Activated naive CD4-positive, alpha-beta T cell treated with Interleukin-2 at 50 U/mL for 16 hours (primary cell): Measurements from ENCODE around the gene CHAT.

Experiments used
- DNase-seq: peaks from one replicate; pipeline ENCODE4 v3.0.0-alpha.2; 2020

Gene CHAT

GRCh38 chr10:49597426-49598163 is 16.2 kb upstream of the CHAT start:
- no peak for DNase-seq

- no peak for DNase-seq
Measured at GRCh38 chr10:49598164-49598856, 15.5 kb upstream of the CHAT start.

DNA sequence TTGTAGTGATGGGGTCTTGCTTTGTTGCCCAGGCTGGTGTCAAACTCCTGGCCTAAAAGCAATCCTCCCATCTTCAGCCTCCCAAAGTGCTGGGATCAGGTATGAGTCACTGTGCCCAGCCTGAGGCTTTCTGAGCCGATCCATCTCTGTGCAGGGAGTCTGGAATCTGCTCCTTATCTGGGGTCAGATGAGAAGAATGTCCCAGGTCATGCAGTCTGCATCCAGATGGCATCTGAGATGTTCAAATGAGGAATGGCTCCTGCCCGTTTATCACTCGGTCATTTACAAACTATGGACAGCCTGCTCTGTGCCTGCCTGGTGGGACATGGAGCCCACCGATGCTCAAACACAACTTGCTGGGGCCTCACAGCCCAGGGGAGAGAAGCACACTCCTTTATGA is 14.9 kb upstream of the CHAT start:
- no peak for DNase-seq

DNA sequence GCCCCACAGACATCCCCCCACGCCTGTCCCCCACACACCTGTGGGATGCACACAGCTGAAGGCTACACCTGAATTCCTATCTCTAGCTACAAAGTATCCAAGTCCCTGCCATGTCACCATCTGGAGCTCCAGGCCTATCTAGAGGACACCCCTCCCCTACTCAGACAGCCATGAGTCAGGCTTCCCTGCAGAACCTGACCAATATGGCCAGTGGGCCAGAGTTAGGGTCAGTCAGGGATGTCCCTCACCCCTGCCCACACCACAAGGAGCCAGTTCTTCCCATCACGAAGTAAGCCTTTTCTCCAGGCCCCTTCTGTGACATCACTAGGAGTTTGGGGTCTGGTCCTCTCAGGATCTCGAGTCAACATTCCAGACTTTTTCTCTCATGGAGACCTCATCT is 14.3 kb upstream of the CHAT start:
- no peak for DNase-seq

- DNase-seq: no peak
Measured at GRCh38 chr10:49600046-49600445, 13.8 kb upstream of the CHAT start.

- DNase-seq: no peak
Measured at GRCh38 chr10:49600781-49601400, 12.9 kb upstream of the CHAT start.

- DNase-seq: no peak
Measured at GRCh38 chr10:49601857-49602256, 12.0 kb upstream of the CHAT start.

DNA sequence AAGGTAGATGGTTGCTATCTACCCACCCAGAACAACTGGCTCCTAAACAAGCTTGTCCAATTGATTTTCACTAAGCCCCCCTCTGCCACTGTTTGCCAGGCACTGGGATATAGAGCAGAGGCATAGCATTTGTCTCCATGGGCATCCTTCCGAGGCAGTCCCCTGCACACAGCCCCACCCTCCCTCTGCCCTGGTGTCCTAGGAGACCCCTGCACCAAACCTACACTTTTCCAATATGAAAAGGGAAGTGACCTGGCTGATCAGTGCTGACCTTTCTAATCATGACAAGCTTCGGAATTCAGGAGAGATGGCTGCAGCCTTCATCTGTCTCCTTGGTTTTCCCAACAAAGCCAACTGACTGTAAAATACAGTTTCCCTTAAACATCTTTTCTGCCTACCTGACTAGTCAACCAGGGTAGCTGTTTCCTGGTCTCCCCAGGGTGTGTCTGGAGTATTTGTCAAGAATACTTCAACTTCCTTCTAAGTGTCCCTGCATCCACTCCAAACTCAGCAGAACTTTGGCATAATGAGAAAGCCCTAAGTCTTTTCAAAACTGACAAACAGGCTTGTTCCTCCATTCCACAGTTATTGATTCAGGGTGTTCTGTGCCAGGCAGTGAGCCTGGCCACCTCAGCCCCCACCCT is 11.3 kb upstream of the CHAT start:
- DNase-seq: no peak

DNA sequence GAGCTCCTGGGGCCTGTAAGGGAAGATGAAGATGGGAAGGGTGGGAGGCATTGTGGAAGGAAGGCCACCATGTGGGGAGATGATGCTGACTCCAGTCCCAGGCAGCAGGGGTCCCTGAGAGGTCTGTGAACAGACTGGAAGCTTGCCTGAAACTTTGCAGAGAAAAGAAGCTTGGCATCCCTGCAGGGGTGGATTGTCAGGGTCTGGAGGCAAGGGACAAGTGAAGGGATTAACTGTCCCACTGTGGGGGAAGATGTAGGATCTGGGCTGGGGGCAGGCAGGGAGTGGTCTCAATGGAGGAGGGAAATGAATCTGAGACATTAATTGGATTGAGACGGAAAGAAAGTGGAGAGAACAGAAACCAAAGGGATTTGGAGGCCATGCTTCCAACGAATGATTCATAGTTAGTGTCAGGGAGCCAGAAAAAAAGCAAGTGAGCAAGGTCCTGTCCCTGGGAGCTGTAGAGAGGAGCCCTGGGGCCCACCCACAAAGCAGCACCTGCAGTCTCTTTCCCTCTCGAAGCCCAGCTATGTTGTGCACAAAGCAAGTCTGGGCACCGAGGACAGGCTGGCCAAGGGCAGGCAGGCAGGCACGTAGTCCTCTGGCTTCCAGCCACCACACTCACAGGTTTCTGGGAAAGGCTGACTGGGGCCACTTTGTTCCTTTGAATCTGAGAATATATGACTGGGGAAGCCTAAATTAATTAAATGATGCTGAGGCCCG is 8.5 kb upstream of the CHAT start:
- DNase-seq: no peak

DNA sequence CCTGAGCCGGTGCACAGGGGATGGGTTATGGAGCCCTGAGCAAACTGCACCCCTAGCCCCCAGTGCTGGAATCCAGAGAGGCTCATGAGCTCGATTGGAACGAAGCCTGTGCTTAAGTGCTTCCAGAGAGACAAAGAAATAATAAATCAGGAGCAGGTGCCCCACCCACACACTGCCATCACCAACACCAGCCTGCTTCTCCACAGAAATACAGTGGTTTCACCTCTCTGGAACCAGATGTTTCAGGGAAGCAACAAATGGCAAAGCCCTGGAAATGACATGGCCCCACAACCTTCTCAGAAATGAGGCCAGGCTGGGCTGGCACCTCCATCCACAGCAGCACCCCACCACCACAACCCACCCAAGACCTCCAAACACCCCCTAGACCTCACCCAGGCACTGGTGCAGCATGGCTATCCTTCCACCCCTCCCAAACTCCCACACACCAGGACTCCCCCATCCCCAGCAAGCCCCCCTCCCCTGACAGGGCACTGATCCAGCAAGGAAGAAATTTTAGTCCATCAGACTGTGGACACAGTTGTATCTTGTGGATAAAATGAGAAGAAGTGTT is 7.8 kb upstream of the CHAT start:
- DNase-seq: no peak

GRCh38 chr10:49606981-49607535 is 6.8 kb upstream of the CHAT start:
- DNase-seq: peak; percentile 61

DNA sequence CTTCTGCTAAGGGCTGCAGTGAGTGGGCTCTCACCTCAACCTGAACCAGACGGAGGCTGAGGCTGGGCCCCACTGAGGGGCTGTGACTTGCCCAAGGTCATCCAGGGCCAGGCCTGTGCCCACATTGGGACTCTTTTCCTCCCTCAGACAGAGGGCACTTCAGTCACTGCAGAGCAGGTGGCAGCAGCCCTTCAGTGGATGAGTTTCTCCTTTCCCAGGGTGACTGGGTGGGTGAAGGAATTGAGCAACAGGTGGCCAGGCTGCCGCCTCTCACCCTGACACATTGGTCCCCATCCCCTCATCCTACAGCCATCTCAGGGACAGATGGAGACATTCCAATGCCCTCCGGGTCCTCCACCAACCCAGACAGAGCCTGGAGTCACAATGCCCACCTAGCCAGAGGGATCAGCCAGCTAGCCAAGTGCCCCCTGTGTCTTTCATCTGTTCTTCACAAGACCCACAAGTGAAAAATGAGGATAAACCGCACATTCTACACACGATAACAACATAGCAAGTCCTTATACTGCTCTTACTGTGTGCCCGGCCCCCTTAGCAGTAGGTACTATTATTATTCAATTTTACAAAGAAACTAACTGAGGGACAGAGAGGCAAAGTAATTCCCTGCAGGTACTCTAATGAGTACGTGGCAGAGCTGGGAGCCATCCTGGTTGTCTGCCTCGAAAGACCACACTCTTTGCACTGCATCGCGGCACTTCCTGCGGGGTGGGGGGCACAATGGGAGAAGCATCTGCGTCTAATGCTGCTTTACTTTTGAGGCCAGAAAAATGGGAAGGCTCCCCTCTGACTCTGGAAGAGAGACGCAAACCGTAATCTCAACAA is 5.5 kb upstream of the CHAT start:
- DNase-seq: no peak

GRCh38 chr10:49609006-49609282 is 4.9 kb upstream of the CHAT start:
- DNase-seq: no peak

DNA sequence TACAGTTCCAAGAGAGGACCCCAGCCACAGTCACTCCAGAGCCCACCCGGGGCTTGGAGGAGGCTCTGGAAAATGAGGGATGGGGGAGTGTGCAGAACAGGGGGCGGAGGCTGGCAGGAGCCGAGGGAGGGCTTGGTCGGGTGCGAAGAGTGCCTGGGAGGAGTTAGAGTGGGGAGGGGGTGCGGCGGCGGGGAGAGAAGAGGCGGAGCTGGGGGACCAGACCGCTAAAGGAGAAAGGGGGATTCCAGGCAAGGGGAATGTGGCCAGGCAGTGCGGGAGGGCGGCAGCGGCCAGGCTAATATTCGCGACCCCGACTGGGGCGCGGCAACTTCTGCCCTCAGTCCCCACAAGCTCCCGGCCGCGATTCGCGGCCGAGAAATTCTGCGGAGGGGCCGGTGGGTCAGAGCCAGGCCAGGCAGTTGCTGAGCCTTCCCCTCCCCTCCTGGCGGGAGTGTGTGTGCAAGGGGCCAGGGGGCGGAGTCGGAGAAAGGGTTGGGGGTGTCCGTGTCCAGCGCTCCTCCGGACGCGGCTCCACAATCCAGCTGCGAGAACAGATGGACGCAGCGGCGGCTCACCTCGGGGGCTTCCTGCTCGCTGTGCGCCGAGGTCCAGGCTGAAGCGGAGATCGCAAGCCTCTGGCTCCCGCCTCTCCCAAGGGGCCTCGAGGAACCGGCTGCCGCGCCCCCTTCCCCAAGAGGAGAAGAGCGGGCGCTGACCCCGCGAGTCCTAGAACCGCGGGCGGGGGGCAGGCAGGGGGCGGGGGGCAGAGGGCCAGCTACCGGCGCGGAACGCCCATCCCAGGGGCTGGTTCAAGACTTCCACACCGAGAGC is 4.3 kb upstream of the CHAT start:
- no peak for DNase-seq

- DNase-seq: no peak
Measured at GRCh38 chr10:49610114-49610457, 3.8 kb upstream of the CHAT start, which contains the start of gene SLC18A3. SLC18A3 (plus strand) TSS chr10:49610310; CDS start chr10:49610741, 431 bp downstream.

DNA sequence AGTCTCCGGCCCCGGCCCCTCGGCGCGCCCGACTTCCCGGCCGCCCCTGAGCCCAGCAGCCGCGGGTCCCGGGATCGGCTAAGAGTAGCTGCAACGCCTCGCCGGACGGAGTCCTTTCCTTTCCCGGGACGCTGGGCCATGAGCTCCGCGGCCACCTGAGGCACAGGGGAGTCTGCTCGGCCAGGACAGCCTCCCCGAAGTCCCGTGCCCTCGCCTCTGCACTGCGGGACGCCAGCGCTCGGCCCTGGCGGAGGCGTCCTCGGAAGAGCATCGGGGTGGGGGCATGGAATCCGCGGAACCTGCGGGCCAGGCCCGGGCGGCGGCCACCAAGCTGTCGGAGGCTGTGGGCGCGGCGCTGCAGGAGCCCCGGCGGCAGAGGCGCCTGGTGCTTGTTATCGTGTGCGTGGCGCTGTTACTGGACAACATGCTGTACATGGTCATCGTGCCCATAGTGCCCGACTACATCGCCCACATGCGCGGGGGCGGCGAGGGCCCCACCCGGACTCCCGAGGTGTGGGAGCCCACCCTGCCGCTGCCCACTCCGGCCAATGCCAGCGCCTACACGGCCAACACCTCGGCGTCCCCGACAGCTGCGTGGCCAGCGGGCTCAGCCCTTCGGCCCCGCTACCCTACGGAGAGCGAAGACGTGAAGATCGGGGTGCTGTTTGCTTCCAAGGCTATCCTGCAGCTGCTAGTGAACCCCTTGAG is 3.2 kb upstream of the CHAT start:
- no peak for DNase-seq

DNA sequence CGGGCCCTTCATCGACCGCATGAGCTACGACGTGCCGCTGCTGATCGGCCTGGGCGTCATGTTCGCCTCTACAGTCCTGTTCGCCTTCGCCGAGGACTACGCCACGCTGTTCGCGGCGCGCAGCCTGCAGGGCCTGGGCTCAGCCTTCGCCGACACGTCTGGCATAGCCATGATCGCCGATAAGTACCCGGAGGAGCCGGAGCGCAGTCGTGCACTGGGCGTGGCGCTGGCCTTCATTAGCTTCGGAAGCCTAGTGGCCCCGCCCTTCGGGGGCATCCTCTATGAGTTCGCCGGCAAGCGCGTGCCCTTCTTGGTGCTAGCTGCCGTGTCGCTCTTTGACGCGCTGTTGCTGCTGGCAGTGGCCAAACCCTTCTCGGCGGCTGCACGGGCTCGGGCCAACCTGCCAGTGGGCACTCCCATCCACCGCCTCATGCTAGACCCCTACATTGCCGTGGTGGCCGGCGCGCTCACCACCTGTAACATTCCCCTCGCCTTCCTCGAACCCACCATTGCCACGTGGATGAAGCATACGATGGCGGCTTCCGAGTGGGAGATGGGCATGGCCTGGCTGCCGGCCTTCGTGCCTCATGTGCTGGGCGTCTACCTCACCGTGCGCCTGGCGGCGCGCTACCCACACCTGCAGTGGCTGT is 2.5 kb upstream of the CHAT start:
- DNase-seq: no peak

GRCh38 chr10:49611816-49612512 is 1.9 kb upstream of the CHAT start:
- DNase-seq: no peak
